Measurements from ENCODE around the gene NCBP3. TPM values are rescaled to one million over a fixed set of nuclear protein-coding genes. Genes with fewer than 3 reads are reported as not detected.

NCBP3 gene
- total and polyA plus RNA-seq, 2 of the 4 experiments (the other 2 are of a cell fraction), result 10.8 to 13.5 TPM

- no peak overlapping the region for H2BK15ac ChIP-seq (ENCODE audit: low read depth, low read length)
- ChIA-PET CTCF (no interaction called here), POLR2A (ENCODE audit: unreplicated experiment) (no interaction called here)
- H3K9me3 ChIP-seq (ENCODE audit: control insufficient read depth, insufficient read depth, low read length), result peaks cover 11% of the 10 kb centered on the region
- peaks cover 26% of the 10 kb centered on the region for H3K27me3 ChIP-seq (ENCODE audit: control insufficient read depth, insufficient read depth, low read length)
- no peaks in the 10 kb centered on the region for H3K9me1 ChIP-seq (ENCODE audit: insufficient read depth, low read length)
- no peak overlapping the region for H4K91ac ChIP-seq (ENCODE audit: insufficient read depth, low read depth, low read length)
- no peak overlapping the region for H4K8ac ChIP-seq (ENCODE audit: low read depth in 2 of 2, low read length in 2 of 2)
- no peaks in the 10 kb centered on the region for H3K4me1 ChIP-seq (ENCODE audit: control insufficient read depth, insufficient read depth, low read length)
- H3K56ac ChIP-seq (ENCODE audit: extremely low read depth, insufficient read depth, low read length), result no peak overlapping the region
- no peak overlapping the region for H3K4me3 ChIP-seq (ENCODE audit: insufficient read depth, low read depth, low read length)
- no peaks in the 10 kb centered on the region for H3K79me1 ChIP-seq (ENCODE audit: low read depth in 1 of 2, low read length in 2 of 2)
- H2AK9ac ChIP-seq (replicated peaks; ENCODE audit: low read depth, low read length, poor library complexity), result no peak overlapping the region
- H3K4me2 ChIP-seq (ENCODE audit: low read depth, low read length), result no peak overlapping the region
- TF ChIP-seq CHD1 (IDR thresholded peaks at IDR 0.05; ENCODE audit: low read depth, low read length) (no peak), POLR2A (IDR thresholded peaks at IDR 0.05; ENCODE audit: low read depth, low read length) (no peak), MAZ (IDR thresholded peaks at IDR 0.05; ENCODE audit: borderline replicate concordance, low read depth, low read length) (no peak), MAFK (IDR thresholded peaks at IDR 0.05; ENCODE audit: low read depth, low read length) (no peak), USF2 (IDR thresholded peaks at IDR 0.05; ENCODE audit: low read depth, low read length) (no peak; the same call in 1 of the 2 replicates), NFE2L2 (IDR thresholded peaks at IDR 0.05; ENCODE audit: low read depth, low read length) (no peak), CEBPB (IDR thresholded peaks at IDR 0.05; ENCODE audit: low read depth, low read length) (no peak), MXI1 (IDR thresholded peaks at IDR 0.05; ENCODE audit: borderline replicate concordance, low read depth, low read length) (no peak), BHLHE40 (IDR thresholded peaks at IDR 0.05; ENCODE audit: low read depth, low read length) (no peak), ELK1 (IDR thresholded peaks at IDR 0.05; ENCODE audit: borderline replicate concordance, low read depth, low read length) (no peak), RCOR1 (IDR thresholded peaks at IDR 0.05; ENCODE audit: insufficient replicate concordance, low read length) (no peak), RFX5 (IDR thresholded peaks at IDR 0.05; ENCODE audit: low read depth, low read length) (no peak), RAD21 (IDR thresholded peaks at IDR 0.05; ENCODE audit: low read length) (no peak), SMC3 (IDR thresholded peaks at IDR 0.05; ENCODE audit: low read depth, low read length) (no peak), CTCF (conservative IDR thresholded peaks at IDR 0.05; ENCODE audit: low read depth, low read length) (no peak), FOS (IDR thresholded peaks at IDR 0.05; ENCODE audit: low read depth, low read length) (no peak)
- DNase-seq (no peak), ATAC-seq (ENCODE audit: low read depth) (no peak)
- no peak overlapping the region for H3K27ac ChIP-seq (ENCODE audit: insufficient read depth, low read length)
- no peak overlapping the region for H3K23ac ChIP-seq (ENCODE audit: low read depth, low read length)
- no peak overlapping the region for H2AK5ac ChIP-seq (ENCODE audit: low read depth, low read length)
- H2BK20ac ChIP-seq (ENCODE audit: low read depth, low read length), result no peak overlapping the region
- no peaks in the 10 kb centered on the region for H4K20me1 ChIP-seq (ENCODE audit: insufficient read depth, low read length)
- intact Hi-C loops (cut with micrococcal nuclease) (no loop called here), dilution Hi-C loops (cut with HindIII; ENCODE audit: low sequenced_read_pairs, unreplicated experiment) (no loop called here), in situ Hi-C loops (cut with MboI; ENCODE audit: low sequenced_read_pairs) (no loop called here)
- no TSS peak for BruUV-seq (replicated peaks)
- no peak overlapping the region for H4K5ac ChIP-seq (ENCODE audit: low read depth, low read length)
- H3K14ac ChIP-seq (replicated peaks; ENCODE audit: low read depth, low read length), result no peak overlapping the region
- 45% methylated on average over 1 of the region's 6 CpGs; no CpG with 5 or more reads in 1 of the 2 experiments for WGBS, 2 experiments (ENCODE audit: extremely low coverage in 2 of 2, insufficient read length in 1 of 2)
- H3K36me3 ChIP-seq (ENCODE audit: control insufficient read depth, insufficient read depth, low read length), result no peaks in the 10 kb centered on the region
- H3K4ac ChIP-seq (ENCODE audit: low read depth, low read length), result no peak overlapping the region
- H2AFZ ChIP-seq (replicated peaks; ENCODE audit: low read length, poor library complexity), result no peak overlapping the region
- H2BK120ac ChIP-seq (ENCODE audit: low read depth, low read length), result no peak overlapping the region
- no peak overlapping the region for H3K9ac ChIP-seq (ENCODE audit: low read depth, low read length)
- no peak overlapping the region for H2BK5ac ChIP-seq (ENCODE audit: low read depth, low read length, poor library complexity, severe bottlenecking)
- no peak overlapping the region for H3K18ac ChIP-seq (ENCODE audit: low read depth, low read length)
These were observed 86.3 kb downstream of the NCBP3 start for GRCh38 chr17:3759597-3760216.

Data from IMR-90 (cell line).